HG02885 (cell line): Measurements from ENCODE around the gene KRT5.

Source experiments
- ATAC-seq: cut with Tn5 transposase; IDR thresholded peaks from one replicate; pipeline ENCODE4 v1.9.1; 2021; ENCODE audit warnings: mild to moderate bottlenecking; ENCODE audit not compliant: unreplicated experiment, poor library complexity

The KRT5 gene

GRCh38 chr12:52539083-52539820 is 19.1 kb upstream of the KRT5 start:
- no peak for ATAC-seq

GRCh38 chr12:52537101-52537500 is 16.9 kb upstream of the KRT5 start:
- ATAC-seq, result no peak

GRCh38 chr12:52535574-52535973 is 15.4 kb upstream of the KRT5 start:
- ATAC-seq, result no peak

GRCh38 chr12:52534482-52534881 is 14.3 kb upstream of the KRT5 start:
- ATAC-seq, result no peak

- ATAC-seq, result no peak
These were observed 13.7 kb upstream of the KRT5 start for GRCh38 chr12:52533686-52534470.

GRCh38 chr12:52532636-52533035 is 12.4 kb upstream of the KRT5 start:
- ATAC-seq, result no peak

- ATAC-seq, result no peak
These were observed 11.5 kb upstream of the KRT5 start for GRCh38 chr12:52531566-52532300.

- ATAC-seq, result no peak
These were observed 10.7 kb upstream of the KRT5 start for GRCh38 chr12:52530905-52531304.

GRCh38 chr12:52530366-52530765 is 10.2 kb upstream of the KRT5 start:
- ATAC-seq, result no peak

- no peak for ATAC-seq
These were observed 9.7 kb upstream of the KRT5 start for GRCh38 chr12:52529846-52530245.

- ATAC-seq, result no peak
These were observed 9.2 kb upstream of the KRT5 start for GRCh38 chr12:52529417-52529816.

- ATAC-seq, result no peak
These were observed 8.5 kb upstream of the KRT5 start for GRCh38 chr12:52528641-52529143.

- no peak for ATAC-seq
These were observed 7.1 kb upstream of the KRT5 start for GRCh38 chr12:52527121-52527800.

- no peak for ATAC-seq
These were observed 6.3 kb upstream of the KRT5 start for GRCh38 chr12:52526511-52526951.

- no peak for ATAC-seq
These were observed 5.7 kb upstream of the KRT5 start for GRCh38 chr12:52525661-52526499.

GRCh38 chr12:52524898-52525591 is 4.9 kb upstream of the KRT5 start:
- ATAC-seq, result no peak

GRCh38 chr12:52524241-52524897 is 4.2 kb upstream of the KRT5 start:
- no peak for ATAC-seq

- no peak for ATAC-seq
These were observed 3.6 kb upstream of the KRT5 start for GRCh38 chr12:52523824-52524223.
